ENCODE measurements around the gene ZNF740. TPM values are rescaled to one million over a fixed set of nuclear protein-coding genes. Genes with fewer than 3 reads are reported as not detected.

The ZNF740 gene
- total RNA-seq, 1 experiment from 2014 or later: 49.7 TPM

DNA sequence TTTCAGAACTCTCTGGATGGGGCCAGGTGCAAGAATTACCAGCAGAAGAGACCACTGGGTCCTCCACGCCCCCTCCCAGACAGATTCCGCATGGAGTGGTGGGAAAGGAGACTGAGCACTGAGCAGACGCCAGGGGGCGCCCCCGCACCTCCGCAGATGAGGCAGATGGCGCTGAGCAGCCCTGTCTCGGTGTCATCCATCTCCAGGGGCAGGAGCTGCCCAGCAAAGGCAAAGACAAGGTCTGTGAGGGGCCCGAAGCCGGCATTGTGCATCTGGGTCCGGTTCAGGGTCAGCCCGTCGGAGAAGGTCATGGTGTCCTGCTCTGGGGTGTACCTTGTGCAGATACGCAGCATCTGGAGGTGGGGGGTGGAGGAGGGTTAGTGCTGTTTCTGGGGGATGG lies 32.8 kb downstream of the ZNF740 start:
- Histone ChIP-seq H3K27me3 (ENCODE audit: insufficient read depth, low read length) (no peaks in the 10 kb centered on the region), H3K36me3 (ENCODE audit: control insufficient read depth in 1 of 2, insufficient read depth in 2 of 2, low read length in 2 of 2) (peaks cover 11 to 27% of the 10 kb centered on the region in 2 experiments), H3K4me2 (ENCODE audit: low read length) (no peak overlapping the region), H2AFZ (ENCODE audit: low read depth, low read length, poor library complexity, severe bottlenecking) (no peak overlapping the region), H3K27ac (ENCODE audit: low read depth, low read length) (no peak overlapping the region; the same call in 1 of the 2 replicates), H3K9me3 (ENCODE audit: control insufficient read depth in 1 of 2, insufficient read depth in 1 of 2, low read depth in 1 of 2, low read length in 2 of 2) (no peaks in the 10 kb centered on the region), H3K9ac (ENCODE audit: low read length) (no peak overlapping the region), H3K79me2 (ENCODE audit: insufficient read depth, low read length) (peaks cover 24% of the 10 kb centered on the region), H4K20me1 (ENCODE audit: insufficient read depth) (no peaks in the 10 kb centered on the region), H3K9me2 (ENCODE audit: insufficient read depth) (no peaks in the 10 kb centered on the region), H3K4me1 (ENCODE audit: control insufficient read depth in 1 of 2, insufficient read depth in 2 of 2, low read length in 2 of 2) (peaks cover 20 to 24% of the 10 kb centered on the region in 2 experiments), H3K4me3 (replicated peaks in 1 of 2; ENCODE audit: low read depth in 1 of 2, low read length in 2 of 2) (no peak overlapping the region)
- no TSS peak for BruUV-seq (replicated peaks)
- CTCF ChIA-PET: interaction anchor here (0.6 to 4.5 kb wide), 20 partner anchors 9 to 166 kb away, joined by 3 to 43 read pairs (median 4); partner anchors contain the start of genes AAAS, ESPL1, MYG1 and PFDN5
- intact Hi-C loops (cut with micrococcal nuclease): loop anchor here (1.0 kb wide), 2 partner anchors 38 to 74 kb away; no protein-coding TSS in a partner anchor
- TF ChIP-seq MAX (IDR thresholded peaks at IDR 0.05): no peak
- no peak for TF ChIP-seq ELF1 (IDR thresholded peaks at IDR 0.05; ENCODE audit: borderline replicate concordance, low read depth)
- no peak for TF ChIP-seq SP1 (IDR thresholded peaks at IDR 0.05; ENCODE audit: low read depth)
- no peak for TF ChIP-seq TCF7L2 (IDR thresholded peaks at IDR 0.05; ENCODE audit: borderline replicate concordance, extremely low read depth, insufficient read depth, insufficient read length)
- TF ChIP-seq SRF (IDR thresholded peaks at IDR 0.05; ENCODE audit: low read depth): no peak
- TF ChIP-seq ZFX (IDR thresholded peaks at IDR 0.05): no peak
- no peak for TF ChIP-seq ZBTB33 (IDR thresholded peaks at IDR 0.05; ENCODE audit: extremely low read depth, insufficient replicate concordance, low read length)
- peak in 2 of 3 experiments; percentile 89 to 97; a peak in 4 of 6 replicates for TF ChIP-seq CTCF (IDR thresholded peaks at IDR 0.05 in 2 of 3, conservative IDR thresholded peaks at IDR 0.05 in 1 of 3; ENCODE audit: borderline replicate concordance in 1 of 3, insufficient read depth in 1 of 3, low read depth in 2 of 3, low read length in 2 of 3)
- TF ChIP-seq YY1 (IDR thresholded peaks at IDR 0.05; ENCODE audit: extremely low read depth, insufficient replicate concordance, low read depth, low read length): peak; percentile 31
- peak; percentile 83 for ATAC-seq
- DNase-seq (ENCODE audit: low read depth, low spot score): no peak
- POLR2A ChIA-PET: interaction anchor here (1.1 kb wide), 1 partner anchor 82 kb away, joined by 3 read pairs; the partner anchor contains the start of gene PFDN5
- RAD21 ChIA-PET (ENCODE audit: low non-redundant PET in 1 of 2, low total read pairs in 2 of 2, uncharacterized antibody in 2 of 2, unreplicated experiment in 2 of 2): interaction anchor here (0.7 to 2.0 kb wide), 10 partner anchors 38 to 139 kb away, joined by 3 to 11 read pairs (median 4); partner anchors contain the start of genes AAAS (in 2 of the 2), MYG1 (in 1 of the 2) and PFDN5 (in 1 of the 2)
